DND-41 (cell line): ENCODE measurements around the gene ANXA3.

ENCODE experiments used
- ATAC-seq: fragments of 200-7000 bp; cut with Tn5 transposase; 3 replicates; pipeline ENCODE4 v1.9.1; 2021; ENCODE audit warnings: low read depth; ENCODE audit not compliant: insufficient read depth
- DNase-seq: peaks from one replicate; pipeline ENCODE4 v3.0.0-alpha.2; 2020
- H2AFZ ChIP-seq: 2 replicates; pipeline ENCODE4 v1.6.0; 2012; ENCODE audit warnings: low read depth, low read length
- H3K27ac ChIP-seq: 2 replicates; pipeline ENCODE4 v1.5.1; 2012; ENCODE audit warnings: low read length, inconsistent platforms
- H3K27me3 ChIP-seq: fragments of 200-600 bp; sonication (generic); 2 replicates; pipeline ENCODE4 v1.6.0; 2012; ENCODE audit warnings: low read length, mild to moderate bottlenecking, inconsistent platforms; ENCODE audit not compliant: insufficient read depth, poor library complexity
- H3K36me3 ChIP-seq: 2 replicates; pipeline ENCODE4 v1.5.1; 2012; ENCODE audit warnings: low read length, inconsistent platforms; ENCODE audit not compliant: insufficient read depth
- H3K4me1 ChIP-seq: 2 replicates; pipeline ENCODE4 v1.5.1; 2012; ENCODE audit warnings: mild to moderate bottlenecking, low read length; ENCODE audit not compliant: insufficient read depth
- H3K4me2 ChIP-seq: 2 replicates; pipeline ENCODE4 v1.6.0; 2012; ENCODE audit warnings: mild to moderate bottlenecking, moderate library complexity, low read length, inconsistent platforms; ENCODE audit not compliant: insufficient read depth
- H3K4me3 ChIP-seq, 2 experiments: fragments of 200-600 bp in 1 of 2; shearing (Covaris generic) in 1 of 2; 2 replicates each; pipeline ENCODE4 v1.5.1; 2012 to 2016; ENCODE audit warnings: inconsistent platforms in 2 of 2, low read length in 2 of 2, mild to moderate bottlenecking in 2 of 2, low read depth in 1 of 2, moderate library complexity in 1 of 2
- H3K79me2 ChIP-seq: 2 replicates; pipeline ENCODE4 v1.6.0; 2012; ENCODE audit warnings: low read length, inconsistent platforms; ENCODE audit not compliant: insufficient read depth
- H3K9ac ChIP-seq: 2 replicates; pipeline ENCODE4 v1.6.0; 2012; ENCODE audit warnings: low read depth, mild to moderate bottlenecking, inconsistent platforms, low read length, moderate library complexity
- H3K9me3 ChIP-seq: 2 replicates; pipeline ENCODE4 v1.5.1; 2012; ENCODE audit warnings: low read length, moderate library complexity, mild to moderate bottlenecking, inconsistent platforms; ENCODE audit not compliant: insufficient read depth, severe bottlenecking
- H4K20me1 ChIP-seq: 2 replicates; pipeline ENCODE4 v1.6.0; 2012; ENCODE audit warnings: low read length; ENCODE audit not compliant: insufficient read depth
- EZH2 ChIP-seq: IDR thresholded peaks from 3 replicates; pipeline ENCODE4 v1.6.1; 2012; ENCODE audit warnings: borderline replicate concordance, low read depth, mild to moderate bottlenecking, moderate library complexity, low read length, inconsistent platforms; ENCODE audit not compliant: severe bottlenecking
- TF ChIP-seq, protein P1 (sequence below): IDR thresholded peaks from 2 replicates; pipeline ENCODE4 v1.5.1; 2012; ENCODE audit warnings: borderline replicate concordance, low read length, moderate library complexity, mild to moderate bottlenecking; ENCODE audit not compliant: poor library complexity, severe bottlenecking; ENCODE audit errors: extremely low read depth

ANXA3 gene

GRCh38 chr4:78561677-78562076 is 10.1 kb downstream of the ANXA3 start:
- Histone ChIP-seq H4K20me1 (no peaks in the 10 kb centered on the region), H3K4me3 (no peak overlapping the region), H3K9me3 (peaks cover 3% of the 10 kb centered on the region), H3K4me1 (no peaks in the 10 kb centered on the region), H3K36me3 (no peaks in the 10 kb centered on the region), H3K27ac (no peak overlapping the region), H3K4me2 (no peak overlapping the region), H2AFZ (no peak overlapping the region), H3K79me2 (no peaks in the 10 kb centered on the region), H3K9ac (no peak overlapping the region), H3K27me3 (no peaks in the 10 kb centered on the region)
- no peak for TF ChIP-seq EZH2
- TF ChIP-seq, protein P1, sequence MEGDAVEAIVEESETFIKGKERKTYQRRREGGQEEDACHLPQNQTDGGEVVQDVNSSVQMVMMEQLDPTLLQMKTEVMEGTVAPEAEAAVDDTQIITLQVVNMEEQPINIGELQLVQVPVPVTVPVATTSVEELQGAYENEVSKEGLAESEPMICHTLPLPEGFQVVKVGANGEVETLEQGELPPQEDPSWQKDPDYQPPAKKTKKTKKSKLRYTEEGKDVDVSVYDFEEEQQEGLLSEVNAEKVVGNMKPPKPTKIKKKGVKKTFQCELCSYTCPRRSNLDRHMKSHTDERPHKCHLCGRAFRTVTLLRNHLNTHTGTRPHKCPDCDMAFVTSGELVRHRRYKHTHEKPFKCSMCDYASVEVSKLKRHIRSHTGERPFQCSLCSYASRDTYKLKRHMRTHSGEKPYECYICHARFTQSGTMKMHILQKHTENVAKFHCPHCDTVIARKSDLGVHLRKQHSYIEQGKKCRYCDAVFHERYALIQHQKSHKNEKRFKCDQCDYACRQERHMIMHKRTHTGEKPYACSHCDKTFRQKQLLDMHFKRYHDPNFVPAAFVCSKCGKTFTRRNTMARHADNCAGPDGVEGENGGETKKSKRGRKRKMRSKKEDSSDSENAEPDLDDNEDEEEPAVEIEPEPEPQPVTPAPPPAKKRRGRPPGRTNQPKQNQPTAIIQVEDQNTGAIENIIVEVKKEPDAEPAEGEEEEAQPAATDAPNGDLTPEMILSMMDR, result no peak
- no peak for DNase-seq
- no peak for ATAC-seq

DNA sequence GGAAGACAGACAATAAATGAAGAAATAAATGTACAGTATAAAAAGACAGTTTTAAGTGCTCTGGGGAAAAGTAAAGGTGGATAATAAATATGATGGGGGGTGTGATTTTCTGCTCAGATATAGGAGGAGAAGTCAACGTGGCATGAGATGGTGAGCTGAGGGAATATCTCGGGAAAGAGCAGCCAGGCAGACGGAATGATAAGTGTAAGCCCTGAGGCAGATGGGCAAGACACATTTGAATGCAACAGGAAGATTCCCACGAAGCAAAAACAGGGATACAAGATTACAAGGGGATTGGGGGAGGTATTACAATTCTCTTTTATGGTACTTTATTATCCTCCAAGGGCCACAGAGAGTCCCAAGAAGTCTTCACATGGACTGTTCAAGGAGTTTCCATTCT is 11.1 kb downstream of the ANXA3 start:
- no peaks in the 10 kb centered on the region for H3K79me2 ChIP-seq
- ATAC-seq (no peak), DNase-seq (no peak)
- H4K20me1 ChIP-seq, result no peaks in the 10 kb centered on the region
- H3K9me3 ChIP-seq, result no peaks in the 10 kb centered on the region
- H3K27ac ChIP-seq, result no peak overlapping the region
- H3K27me3 ChIP-seq, result no peaks in the 10 kb centered on the region
- no peak overlapping the region for H3K9ac ChIP-seq
- H3K4me2 ChIP-seq, result no peak overlapping the region
- H3K4me3 ChIP-seq, result no peak overlapping the region
- no peak overlapping the region for H2AFZ ChIP-seq
- TF ChIP-seq, protein P1, result no peak
- no peak for TF ChIP-seq EZH2
- no peaks in the 10 kb centered on the region for H3K4me1 ChIP-seq
- H3K36me3 ChIP-seq, result no peaks in the 10 kb centered on the region

DNA sequence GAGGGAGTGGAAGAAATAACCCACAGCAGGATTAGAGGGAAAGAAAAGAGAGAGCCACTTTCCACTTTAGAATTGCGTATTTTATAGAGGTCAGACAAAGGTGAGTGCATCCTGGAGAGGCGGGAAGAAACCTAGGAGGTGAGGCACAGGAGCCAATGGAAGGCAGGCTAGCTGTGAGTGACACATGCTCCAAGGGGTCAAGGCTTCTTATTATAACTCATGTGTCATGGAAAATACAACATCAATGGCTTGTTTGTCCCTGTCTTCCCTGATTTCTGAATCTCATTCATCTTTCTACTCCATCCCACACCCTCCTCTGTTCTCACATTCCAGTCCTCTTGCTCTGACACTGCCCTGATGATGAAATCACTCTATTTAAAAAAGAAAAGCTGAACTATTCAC is 14.4 kb downstream of the ANXA3 start:
- Histone ChIP-seq H3K27me3 (no peaks in the 10 kb centered on the region), H3K4me3 (no peak overlapping the region), H3K36me3 (no peaks in the 10 kb centered on the region), H4K20me1 (no peaks in the 10 kb centered on the region), H3K4me2 (no peak overlapping the region), H2AFZ (no peak overlapping the region), H3K27ac (no peak overlapping the region), H3K4me1 (no peaks in the 10 kb centered on the region), H3K9me3 (no peaks in the 10 kb centered on the region), H3K9ac (no peak overlapping the region), H3K79me2 (no peaks in the 10 kb centered on the region)
- TF ChIP-seq, protein P1, result no peak
- TF ChIP-seq EZH2, result no peak
- DNase-seq (no peak), ATAC-seq (no peak)

DNA sequence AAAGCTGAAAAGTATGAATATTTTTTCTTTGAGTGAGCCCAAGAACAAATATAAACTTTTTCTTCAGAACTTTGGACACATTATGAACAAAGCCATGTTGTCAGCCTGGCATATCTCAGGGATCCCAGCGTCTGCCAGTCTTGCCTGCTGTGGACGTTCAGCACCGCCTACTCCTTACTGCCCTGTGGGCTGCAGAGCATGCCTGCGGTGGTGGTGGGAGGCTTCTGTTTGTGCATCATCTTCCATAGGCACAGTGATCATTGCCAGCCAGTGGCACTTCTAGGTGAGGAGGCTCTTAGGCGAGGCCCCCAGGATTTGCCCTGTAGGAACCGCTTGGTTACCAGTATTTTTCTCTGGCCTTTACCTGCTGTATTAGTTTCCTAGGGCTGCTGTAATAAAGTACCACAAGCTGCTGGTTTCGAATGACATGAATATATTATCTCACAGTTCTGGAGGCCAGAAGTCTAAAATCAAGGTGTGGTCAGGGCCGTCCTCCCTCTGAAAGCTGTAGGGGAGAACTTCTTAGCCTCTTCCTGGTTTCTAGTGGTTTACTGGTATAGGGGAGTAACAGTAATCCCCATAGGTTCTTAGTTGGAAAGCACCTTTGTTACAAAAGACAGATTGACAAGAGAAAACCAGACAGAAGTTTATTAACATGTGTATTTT is 15.4 kb downstream of the ANXA3 start:
- Histone ChIP-seq H3K27ac (no peak overlapping the region), H4K20me1 (no peaks in the 10 kb centered on the region), H3K4me2 (no peak overlapping the region), H2AFZ (no peak overlapping the region), H3K9me3 (no peaks in the 10 kb centered on the region), H3K79me2 (no peaks in the 10 kb centered on the region), H3K9ac (no peak overlapping the region), H3K36me3 (no peaks in the 10 kb centered on the region), H3K4me1 (no peaks in the 10 kb centered on the region), H3K27me3 (no peaks in the 10 kb centered on the region), H3K4me3 (no peak overlapping the region)
- ATAC-seq, result no peak
- no peak for DNase-seq
- no peak for TF ChIP-seq EZH2
- TF ChIP-seq, protein P1, result no peak
